ENCODE data around the gene UGT1A7.
A peak's percentile ranks its signal among the peaks of the same experiment; 100 is the strongest.

The UGT1A7 gene

GRCh38 chr2:233793465-233794127 lies 111.9 kb downstream of the UGT1A7 start:
- intact Hi-C loops (cut with DNase I): no loop called here
- DNase-seq: no peak

- intact Hi-C loops (cut with DNase I): no loop called here
- no peak for DNase-seq
Measured at GRCh38 chr2:233794128-233794658, 112.5 kb downstream of the UGT1A7 start.

- intact Hi-C loops (cut with DNase I): no loop called here
- DNase-seq: no peak
Measured at GRCh38 chr2:233795735-233796171, 114.1 kb downstream of the UGT1A7 start.

- intact Hi-C loops (cut with DNase I): no loop called here
- no peak for DNase-seq
Measured at GRCh38 chr2:233796254-233796653, 114.6 kb downstream of the UGT1A7 start.

GRCh38 chr2:233798335-233799086 lies 116.8 kb downstream of the UGT1A7 start:
- peak in 1 of 10 donors; percentile 33 for DNase-seq
- intact Hi-C loops (cut with DNase I): no loop called here

- intact Hi-C loops (cut with DNase I): no loop called here
- peak in 1 of 10 donors; percentile 2 for DNase-seq
Measured at GRCh38 chr2:233799087-233799665, 117.5 kb downstream of the UGT1A7 start.

GRCh38 chr2:233799716-233800115 lies 118.0 kb downstream of the UGT1A7 start:
- intact Hi-C loops (cut with DNase I): no loop called here
- DNase-seq: no peak

- DNase-seq: peak in 1 of 10 donors; percentile 2
- intact Hi-C loops (cut with DNase I): no loop called here
Measured at GRCh38 chr2:233800208-233800607, 118.5 kb downstream of the UGT1A7 start.

GRCh38 chr2:233801357-233802131 lies 119.8 kb downstream of the UGT1A7 start:
- peak in 5 of 10 donors; percentile 13 to 89 (median 55) for DNase-seq
- intact Hi-C loops (cut with DNase I): no loop called here

GRCh38 chr2:233802132-233802815 lies 120.6 kb downstream of the UGT1A7 start:
- DNase-seq: peak in 1 of 10 donors; percentile 48
- intact Hi-C loops (cut with DNase I): no loop called here

GRCh38 chr2:233803292-233803911 lies 121.7 kb downstream of the UGT1A7 start:
- DNase-seq: peak in 1 of 10 donors; percentile 16

GRCh38 chr2:233803994-233804393 lies 122.3 kb downstream of the UGT1A7 start:
- intact Hi-C loops (cut with DNase I): no loop called here
- peak in 1 of 10 donors; percentile 46 for DNase-seq

More at GRCh38 chr2:233803292-233803911, 121.7 kb downstream of the UGT1A7 start:
- intact Hi-C loops (cut with DNase I): no loop called here

- intact Hi-C loops (cut with DNase I): no loop called here
Measured at GRCh38 chr2:233807215-233807865, 125.6 kb downstream of the UGT1A7 start.

GRCh38 chr2:233807966-233808935 lies 126.5 kb downstream of the UGT1A7 start:
- intact Hi-C loops (cut with DNase I): no loop called here
- DNase-seq: peak in 1 of 10 donors; percentile 81

More at GRCh38 chr2:233807215-233807865, 125.6 kb downstream of the UGT1A7 start:
- peak in 2 of 10 donors; percentile 53 to 74 for DNase-seq

GRCh38 chr2:233810385-233810784 lies 128.7 kb downstream of the UGT1A7 start:
- intact Hi-C loops (cut with DNase I): no loop called here
- peak in 2 of 10 donors; percentile 12 to 20 for DNase-seq

- intact Hi-C loops (cut with DNase I): no loop called here
- peak in 2 of 10 donors; percentile 32 to 57 for DNase-seq
Measured at GRCh38 chr2:233811087-233811486, 129.4 kb downstream of the UGT1A7 start.

GRCh38 chr2:233811732-233812131 lies 130.0 kb downstream of the UGT1A7 start:
- peak in 3 of 10 donors; percentile 1 to 73 (median 62) for DNase-seq
- intact Hi-C loops (cut with DNase I): no loop called here

Data from posterior cingulate gyrus (tissue), 11 donors.